ENCODE data around the gene DENND5A.
"Not testable (repeated sequence)": the region's sequence is repeated elsewhere in the genome, so short reads cannot be mapped to it uniquely, and the experiment has no call there.

The DENND5A gene

DNA sequence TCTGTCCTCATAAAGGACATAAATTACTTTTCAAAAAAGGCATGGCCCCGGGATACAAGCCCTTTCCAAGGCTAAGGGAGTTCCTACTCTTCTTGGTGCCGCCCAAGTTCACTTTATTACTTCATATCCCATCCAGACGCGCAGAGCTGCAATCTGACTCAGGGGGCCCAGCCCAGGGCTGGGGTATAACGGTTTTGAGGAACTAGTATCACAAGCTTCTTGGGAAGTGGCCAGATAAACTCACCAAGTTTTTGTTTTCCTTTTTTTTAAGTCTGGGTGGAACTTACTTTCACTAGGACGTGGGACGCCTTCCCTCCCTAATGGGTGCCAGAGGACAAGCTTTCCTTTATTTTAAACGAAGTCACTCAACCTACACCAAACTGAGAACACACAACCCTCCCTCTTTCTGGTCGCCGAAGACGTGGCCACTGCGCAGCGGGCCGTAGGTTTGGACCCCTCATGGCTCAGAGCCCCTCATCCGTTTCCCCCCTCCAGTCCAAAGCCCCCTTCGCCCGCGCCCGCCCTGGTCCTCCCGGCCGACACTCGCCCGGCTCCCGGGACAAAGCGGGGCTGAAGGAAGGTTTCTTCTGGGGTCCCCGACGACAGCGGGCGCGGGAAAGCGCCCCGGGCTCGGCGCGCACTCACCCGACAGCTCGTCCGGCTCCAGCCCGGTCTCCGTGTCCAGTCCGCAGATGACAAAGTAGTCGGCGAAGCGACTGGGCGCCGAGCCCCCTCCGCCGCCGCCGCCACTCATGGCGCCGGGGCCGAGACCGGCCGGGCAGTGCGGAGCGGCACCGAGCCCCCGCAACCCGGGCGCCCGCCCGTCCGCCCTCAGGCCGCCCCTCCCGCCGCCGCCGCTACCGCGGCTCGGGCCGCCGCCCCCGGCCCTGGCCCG lies 587 bp downstream of the DENND5A start:
- no peak for DNase-seq

- DNase-seq = no peak
Observed at GRCh38 chr11:9263840-9264315, 1.3 kb downstream of the DENND5A start.

DNA sequence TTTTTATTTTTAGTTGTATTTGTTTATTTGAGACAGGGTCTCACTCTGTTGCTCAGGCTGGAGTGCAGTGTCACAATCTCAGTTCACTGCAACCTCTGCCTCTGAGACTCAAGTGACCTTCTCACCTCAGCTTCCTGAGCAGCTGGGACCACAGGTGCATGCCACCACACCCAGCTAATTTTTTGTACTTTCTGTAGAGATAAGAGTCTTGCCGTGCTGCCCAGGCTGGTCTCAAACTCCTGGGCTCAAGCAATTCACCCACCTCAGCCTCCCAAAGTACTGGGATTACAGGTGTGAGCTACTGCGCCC lies 4.4 kb downstream of the DENND5A start:
- not testable (repeated sequence) for DNase-seq

GRCh38 chr11:9259981-9260837 lies 4.9 kb downstream of the DENND5A start:
- DNase-seq = no peak

GRCh38 chr11:9258279-9258678 lies 6.9 kb downstream of the DENND5A start:
- DNase-seq = not testable (repeated sequence)

DNA sequence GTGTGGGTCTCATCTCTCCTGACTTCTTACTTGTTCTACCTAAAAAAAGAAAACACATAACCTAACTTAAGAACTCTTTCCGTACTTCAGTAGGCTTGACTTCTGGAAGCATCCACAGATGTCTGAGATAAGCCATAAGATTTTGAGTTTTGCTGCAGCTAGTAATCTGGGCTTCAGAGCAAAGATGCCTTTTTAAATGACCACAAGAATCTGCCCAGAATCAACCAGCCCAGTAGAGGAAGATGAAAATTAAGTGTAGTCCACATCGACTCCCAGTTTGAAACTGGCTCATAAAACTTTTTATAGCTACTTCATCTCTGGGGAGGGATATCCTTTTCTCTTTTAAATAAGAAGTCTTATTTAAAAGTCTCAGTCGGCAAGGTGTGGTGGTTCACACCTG lies 10.7 kb downstream of the DENND5A start:
- no peak for DNase-seq

DNA sequence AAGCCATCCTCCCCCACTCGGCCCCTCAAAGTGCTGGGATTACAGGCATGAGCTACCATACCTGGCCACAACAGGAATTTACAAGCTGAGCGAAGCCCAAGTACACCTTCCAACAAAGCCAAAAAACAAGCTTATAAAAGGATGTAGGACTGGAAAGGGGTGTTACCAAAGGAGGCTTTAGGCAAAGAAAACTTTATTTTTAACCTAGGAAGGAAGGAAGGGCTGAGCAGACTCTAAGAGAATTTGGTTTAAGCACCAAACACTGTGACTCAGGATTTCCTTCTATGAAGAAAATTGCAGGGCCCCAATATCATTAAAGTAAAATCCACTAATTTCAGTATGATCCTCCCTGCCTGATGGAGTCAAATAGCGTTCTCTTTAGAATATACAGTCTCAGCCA lies 12.1 kb downstream of the DENND5A start:
- no peak for DNase-seq

DNA sequence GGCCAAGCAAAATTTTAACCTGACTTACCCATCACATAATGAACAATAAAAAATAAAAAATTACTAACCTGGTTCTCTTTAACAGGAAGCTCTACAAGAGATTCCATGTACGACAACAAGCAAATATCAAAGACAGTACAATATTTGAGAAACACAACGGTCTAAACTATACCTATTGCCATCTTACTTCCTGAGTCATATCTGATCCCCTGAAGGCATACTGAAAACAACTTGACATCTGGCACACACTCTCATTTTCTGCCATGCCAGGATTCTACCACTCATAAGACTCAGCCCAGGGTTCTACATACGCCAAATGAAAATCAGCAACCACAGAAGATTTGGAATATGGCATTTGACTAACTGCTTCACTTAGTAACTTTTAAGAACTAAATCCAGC lies 13.8 kb downstream of the DENND5A start:
- DNase-seq = no peak

DNA sequence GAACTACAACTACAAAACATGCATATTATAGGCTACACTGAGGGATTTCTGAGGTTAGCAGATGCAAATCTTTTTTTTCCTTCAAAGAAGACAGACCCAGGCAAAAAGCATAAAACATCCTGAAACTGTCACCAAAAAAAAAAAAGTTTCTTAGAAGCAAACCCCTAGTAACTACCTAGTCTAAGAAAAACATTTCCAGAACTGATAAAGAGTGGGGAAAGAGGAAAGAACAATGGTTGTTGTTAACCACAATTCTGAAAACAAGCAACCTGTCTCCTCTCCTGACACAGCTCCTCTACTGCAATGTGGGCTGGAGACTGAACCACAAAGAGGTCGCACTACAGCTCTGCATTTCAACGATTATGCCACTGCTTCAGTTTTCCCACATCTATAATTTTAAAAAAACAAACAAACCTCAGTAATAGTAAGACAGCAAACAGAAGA lies 15.0 kb downstream of the DENND5A start:
- no peak for DNase-seq

DNA sequence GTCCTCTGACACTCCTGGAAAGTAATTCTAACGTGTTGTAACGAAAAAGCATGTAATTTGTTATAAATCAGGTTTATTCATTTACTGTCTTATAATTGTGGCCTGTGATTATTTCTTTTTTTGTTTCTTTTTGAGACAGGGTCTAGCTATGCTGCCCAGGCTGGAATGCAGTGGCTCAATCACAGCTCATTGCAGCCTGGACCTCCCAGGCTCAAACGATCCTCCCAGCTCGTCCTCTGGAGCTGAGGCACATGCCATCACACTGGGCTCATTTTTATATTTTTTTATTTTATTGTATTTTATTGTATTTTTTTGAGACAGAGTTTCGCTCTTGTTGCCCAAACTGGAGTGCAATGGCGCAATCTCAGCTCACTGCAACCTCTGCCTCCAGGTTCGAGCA lies 15.9 kb downstream of the DENND5A start:
- no peak for DNase-seq

- DNase-seq = no peak
Observed at GRCh38 chr11:9247863-9248262, 17.3 kb downstream of the DENND5A start.

DNA sequence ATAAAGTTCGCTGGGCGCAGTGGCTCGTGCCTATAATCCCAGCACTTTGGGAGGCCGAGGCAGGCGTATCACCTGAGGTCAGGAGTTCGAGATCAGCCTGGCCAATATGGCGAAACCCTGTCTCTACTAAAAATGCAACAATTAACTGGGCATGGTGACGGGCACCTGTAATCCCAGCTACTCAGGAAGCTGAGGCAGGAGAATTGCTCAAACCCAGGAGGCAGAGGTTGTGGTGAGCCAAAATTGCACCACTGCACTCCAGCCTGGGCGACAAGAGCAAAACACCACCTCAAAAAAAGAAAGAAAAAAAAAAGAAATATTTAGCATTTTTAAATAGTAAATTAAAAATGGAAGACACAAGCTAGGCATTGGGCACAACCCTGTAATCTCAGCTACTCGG lies 28.9 kb downstream of the DENND5A start:
- DNase-seq = not testable (repeated sequence)

GRCh38 chr11:9232482-9232881 lies 32.7 kb downstream of the DENND5A start:
- DNase-seq = no peak

- DNase-seq = no peak
Observed at GRCh38 chr11:9231848-9232177, 33.3 kb downstream of the DENND5A start.

- no peak for DNase-seq
Observed at GRCh38 chr11:9230296-9230695, 34.9 kb downstream of the DENND5A start.

GRCh38 chr11:9228091-9228490 lies 37.1 kb downstream of the DENND5A start:
- DNase-seq = no peak

GRCh38 chr11:9225748-9226298 lies 39.3 kb downstream of the DENND5A start:
- no peak for DNase-seq

DNA sequence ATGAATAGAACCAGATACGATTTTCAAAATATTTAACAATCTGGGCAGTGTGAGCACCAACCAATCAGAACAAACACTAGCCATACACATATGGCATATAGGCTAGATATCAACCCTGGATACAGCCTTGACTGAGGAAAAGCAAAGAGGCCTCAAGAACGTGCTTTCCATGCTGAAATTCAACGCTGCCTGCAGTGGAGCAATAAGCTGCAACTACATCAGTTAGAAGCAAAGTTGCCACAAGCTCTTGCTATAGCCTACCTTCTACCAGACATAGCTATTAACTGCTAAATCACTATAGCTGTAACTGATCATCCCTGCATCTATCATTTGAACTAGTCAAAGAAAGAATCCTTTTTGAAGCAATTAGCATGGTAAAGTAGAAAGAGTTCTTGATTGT lies 42.5 kb downstream of the DENND5A start:
- DNase-seq = no peak

DNA sequence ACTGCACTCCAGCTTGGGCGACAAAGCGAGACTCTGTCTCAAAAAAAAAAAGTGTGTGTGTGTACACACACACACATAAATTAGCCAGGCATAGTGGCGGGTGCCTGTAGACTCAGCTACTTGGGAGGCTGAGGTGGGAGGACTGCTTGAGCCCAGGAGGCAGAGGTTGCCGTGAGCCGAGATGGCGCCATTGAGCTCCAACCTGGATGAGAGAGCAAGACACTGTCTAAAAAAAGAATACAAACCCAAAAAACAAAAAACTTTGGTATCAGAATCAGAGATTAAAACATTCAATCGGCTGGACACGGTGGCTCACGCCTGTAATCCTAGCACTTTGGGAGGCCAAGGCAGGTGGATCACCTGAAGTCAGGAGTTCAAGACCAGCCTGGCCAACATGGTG lies 44.3 kb downstream of the DENND5A start:
- not testable (repeated sequence) for DNase-seq

DNA sequence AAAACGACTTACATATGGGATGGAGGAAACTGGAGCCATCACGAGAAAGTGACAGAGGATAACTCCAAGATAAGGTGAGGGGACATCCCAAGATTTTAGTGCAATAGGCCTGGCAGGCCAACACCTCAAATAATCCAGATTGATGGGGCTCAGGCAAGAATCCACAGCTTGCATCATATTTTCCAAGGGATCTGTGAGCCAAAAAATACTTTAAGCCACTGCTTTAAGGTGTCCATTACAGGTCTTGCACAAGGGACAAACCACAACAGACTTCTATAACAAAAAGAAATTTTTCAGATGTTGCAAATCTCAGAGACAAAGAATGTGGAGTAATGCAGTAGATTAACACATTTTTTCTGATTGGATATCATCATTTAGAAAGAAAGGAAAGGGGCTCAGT lies 45.6 kb downstream of the DENND5A start:
- DNase-seq = no peak

GRCh38 chr11:9219115-9219514 lies 46.0 kb downstream of the DENND5A start:
- DNase-seq = no peak

- no peak for DNase-seq
Observed at GRCh38 chr11:9214765-9215164, 50.4 kb downstream of the DENND5A start.

- DNase-seq = no peak
Observed at GRCh38 chr11:9211322-9211721, 53.8 kb downstream of the DENND5A start.

DNA sequence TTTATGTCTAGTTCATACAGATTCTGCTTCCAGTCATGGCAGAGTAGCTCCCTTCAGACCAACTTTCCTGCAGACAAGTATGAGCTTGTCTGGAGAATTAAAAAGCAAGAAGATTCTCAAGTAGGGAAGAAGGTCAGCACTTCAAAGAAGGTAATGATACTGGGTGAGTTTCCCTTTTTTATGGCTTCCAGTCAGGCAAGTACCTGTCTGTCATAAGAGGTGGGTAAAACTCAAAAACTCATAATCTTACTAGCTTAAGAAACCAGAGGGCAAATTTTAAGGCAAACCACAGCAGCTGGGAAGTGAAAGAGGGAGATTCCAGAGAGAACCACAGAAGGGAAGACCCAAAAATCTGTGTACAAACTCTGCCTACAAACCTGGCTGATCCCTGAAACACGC lies 54.2 kb downstream of the DENND5A start:
- no peak for DNase-seq
